SIG-M5 treated with dmso at 0.1 percent for 504 hours (cell line): ENCODE results near the gene ARSA.

ENCODE experiments used
- DNase-seq: peaks from one replicate; lab custom pipeline; 2025; ENCODE audit not compliant: unreplicated experiment; lab: John Stamatoyannopoulos, UW

Gene ARSA

DNA sequence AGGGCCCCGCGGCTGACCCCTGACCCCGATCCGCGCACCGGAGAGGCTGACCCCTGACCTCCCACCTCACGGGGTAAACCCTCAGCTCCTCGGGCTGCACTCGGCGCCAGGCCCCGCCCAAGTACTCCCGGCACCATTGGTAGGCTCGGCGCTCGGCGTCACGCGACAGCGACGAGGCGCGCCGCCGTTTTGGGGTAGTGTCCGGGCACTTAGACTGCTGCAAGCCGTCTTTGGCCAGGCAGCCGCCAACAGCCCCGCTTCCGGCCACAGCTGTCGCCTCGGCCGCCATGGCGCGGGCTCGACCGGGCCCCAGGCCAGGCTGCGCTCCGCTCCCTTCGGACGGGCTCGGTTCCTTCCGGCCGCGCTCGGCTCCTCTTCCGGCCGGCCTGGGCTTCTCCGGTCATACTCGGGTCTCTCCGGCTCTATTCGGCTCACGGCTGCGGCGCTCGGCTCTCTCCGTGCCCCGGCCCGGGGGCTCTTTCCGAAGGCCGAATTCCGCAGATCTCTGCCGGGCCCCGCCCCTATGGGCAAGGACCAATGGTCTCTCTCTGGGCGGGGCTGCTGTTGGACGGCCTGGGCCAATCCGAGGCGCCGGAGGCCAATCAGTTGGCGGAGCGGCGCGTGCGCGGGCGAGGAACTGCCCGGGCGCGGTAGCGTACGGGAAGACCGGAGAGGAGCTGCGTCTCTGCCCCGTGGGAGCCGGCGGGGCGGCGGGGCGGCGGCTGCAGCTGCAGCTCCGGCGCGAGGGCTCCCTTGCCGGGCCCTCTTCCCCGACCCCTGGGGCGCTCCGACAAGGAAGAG is 45.3 kb downstream of the ARSA start, which contains the start of gene CHKB:
TSS of gene CHKB (minus strand) at position 357 of the 801 bp plus-strand sequence. CDS start at position 289, 68 bp downstream.
- DNase-seq, result peak; percentile 97

DNA sequence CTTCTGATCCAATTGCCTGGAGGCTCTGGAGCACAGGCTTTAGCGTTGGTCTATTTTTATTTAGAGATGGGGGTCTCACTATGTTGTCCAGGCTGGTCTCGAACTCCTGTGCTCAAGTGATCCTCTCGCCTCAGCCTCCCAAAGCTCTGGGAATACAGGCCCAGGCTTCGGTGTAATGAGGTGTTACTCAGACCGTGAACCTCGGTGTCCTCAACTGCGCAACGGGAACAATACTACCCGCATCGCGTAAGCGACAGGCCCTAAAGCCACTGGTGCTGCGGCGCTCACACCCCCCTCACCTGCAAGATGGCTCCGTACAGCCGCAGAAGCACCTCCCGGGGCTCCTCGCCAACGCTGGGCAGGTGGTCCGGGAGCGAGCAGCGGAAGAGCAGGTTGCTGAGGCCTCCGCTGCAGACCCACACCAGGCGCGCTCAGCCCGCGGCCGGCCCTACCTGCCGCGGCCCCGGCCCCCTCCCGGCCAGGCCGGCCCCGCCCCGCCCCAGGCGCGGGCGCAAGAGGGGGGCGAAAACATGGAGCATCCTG is 45.9 kb downstream of the ARSA start:
- DNase-seq, result no peak

- DNase-seq, result no peak
Observed at GRCh38 chr22:50581031-50581949, 46.7 kb downstream of the ARSA start.

DNA sequence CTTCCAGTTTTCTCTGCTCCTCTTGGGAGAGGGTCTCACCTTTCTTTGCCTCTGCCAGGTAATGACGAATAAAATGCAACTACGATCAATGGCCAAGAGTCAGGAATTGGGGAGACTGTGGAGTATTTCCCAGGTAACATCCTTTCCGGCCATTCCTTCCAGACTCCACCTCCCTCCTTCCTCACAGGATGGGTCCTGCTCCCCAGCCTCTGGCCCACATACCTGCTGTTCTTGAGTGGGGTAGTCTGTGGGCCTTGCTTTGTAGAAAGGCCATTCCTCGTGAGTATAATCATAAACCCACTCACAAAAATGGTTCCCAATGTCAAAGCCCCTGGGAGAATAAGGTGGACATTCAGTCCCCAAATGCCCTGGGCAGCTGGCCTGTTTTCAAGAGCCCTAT is 48.2 kb downstream of the ARSA start:
- DNase-seq, result no peak

DNA sequence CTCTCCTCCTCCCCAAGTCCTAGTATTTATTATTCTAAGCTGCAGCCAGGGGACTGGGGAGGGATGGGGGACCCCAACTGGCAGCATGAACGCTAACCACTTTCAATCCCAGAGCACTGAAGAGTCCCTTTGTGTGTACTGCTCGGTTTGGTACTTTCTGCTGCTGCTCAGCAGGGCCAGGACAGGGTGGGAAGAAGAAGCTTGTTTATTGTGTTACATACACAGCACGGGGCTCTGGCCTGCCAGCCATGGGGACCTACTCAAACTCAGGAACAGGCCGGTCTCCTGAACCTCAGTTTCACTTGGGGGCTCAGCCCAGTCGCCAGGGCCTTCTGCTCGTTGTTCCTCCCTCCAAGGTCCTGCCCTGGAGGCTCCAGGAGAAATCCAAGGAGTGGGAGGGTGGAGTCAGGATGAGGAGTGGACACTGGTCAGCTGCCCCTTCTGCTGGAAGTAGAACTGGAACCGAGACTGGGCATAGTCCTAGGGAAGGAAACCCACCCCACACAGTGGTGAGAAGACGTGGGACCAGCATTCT is 49.1 kb downstream of the ARSA start:
- no peak for DNase-seq

- DNase-seq, result no peak
Observed at GRCh38 chr22:50577987-50578775, 49.8 kb downstream of the ARSA start, which contains the start of gene CPT1B. CPT1B (minus strand) TSS chr22:50578427; CDS start chr22:50577915, 512 bp downstream.

GRCh38 chr22:50577697-50577986 is 50.3 kb downstream of the ARSA start:
- no peak for DNase-seq

DNA sequence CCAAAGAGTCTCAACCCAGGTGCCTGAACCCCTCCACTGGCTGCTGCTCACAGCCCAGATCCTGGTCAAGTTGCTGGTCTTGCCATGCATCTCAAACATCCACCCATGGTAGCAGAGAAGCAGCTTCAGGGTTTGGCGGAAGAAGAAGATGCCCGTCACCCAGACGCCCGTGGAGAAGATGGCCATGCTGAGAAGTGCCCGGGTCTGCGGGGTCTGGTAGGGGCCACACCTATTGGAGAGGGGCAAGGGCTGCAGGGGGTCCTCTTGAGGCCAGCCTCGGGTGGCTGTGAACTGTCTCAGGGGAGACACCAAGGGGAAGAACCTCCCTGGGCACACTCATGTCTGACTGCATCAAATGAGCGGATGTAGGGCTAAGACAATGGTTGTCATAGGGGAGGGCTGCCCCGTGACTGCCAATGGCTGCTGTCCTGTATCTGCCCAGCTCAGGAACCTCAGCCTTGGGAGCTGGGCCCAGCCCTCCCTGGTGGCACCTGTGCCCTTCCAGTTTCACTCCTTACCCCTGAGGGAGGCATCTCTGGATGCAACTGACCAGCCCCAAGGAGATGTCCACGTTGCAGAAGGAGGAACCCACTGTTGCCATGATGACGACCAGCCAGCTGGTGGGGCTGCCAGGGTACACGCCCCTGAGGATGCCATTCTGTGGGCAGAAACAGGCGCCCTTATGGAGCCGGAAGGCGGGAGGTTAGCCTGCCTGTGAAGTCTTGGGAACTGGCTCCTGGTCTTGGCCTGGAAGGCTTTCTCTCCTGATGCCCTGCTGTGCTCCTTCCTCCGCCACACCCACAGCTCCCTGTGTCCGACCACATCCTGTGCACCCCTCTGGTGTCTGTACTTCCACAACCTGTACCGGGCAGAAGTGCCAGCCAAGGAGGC is 50.9 kb downstream of the ARSA start:
- no peak for DNase-seq

GRCh38 chr22:50576070-50576469 is 51.9 kb downstream of the ARSA start:
- DNase-seq, result no peak

DNA sequence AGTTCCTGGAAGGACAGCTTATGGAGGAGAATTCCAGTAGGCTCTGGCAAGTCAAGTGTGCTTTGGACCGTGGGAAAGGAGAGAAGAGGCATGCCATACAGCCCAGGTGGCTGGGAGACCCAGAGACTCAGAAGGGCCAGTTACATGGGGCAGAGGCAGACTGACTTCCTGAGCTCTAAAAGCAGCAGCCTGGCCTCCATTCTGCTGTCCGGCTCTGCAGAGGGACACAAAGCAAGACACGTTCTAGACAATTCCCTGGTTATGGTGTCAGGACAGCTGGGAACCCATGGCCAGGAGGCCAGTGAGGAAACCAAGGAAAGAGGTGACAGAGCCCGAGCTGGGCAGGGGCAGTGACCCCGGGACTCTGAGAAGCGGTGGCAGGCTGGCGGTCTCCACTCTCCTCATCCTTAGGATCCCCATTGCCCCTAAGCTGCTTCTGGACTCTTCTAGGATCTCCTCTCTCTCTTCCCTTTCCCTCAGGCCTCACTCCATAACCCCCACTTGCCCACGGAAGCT is 52.5 kb downstream of the ARSA start:
- DNase-seq, result no peak
